OCI-LY3 (cell line): ENCODE data around the gene SNX6.
A peak's percentile ranks its signal among the peaks of the same experiment; 100 is the strongest.

Experiments used
- H2AFZ ChIP-seq: fragments of 200-600, 300-600 bp; shearing (Covaris generic); 2 replicates; pipeline ENCODE4 v1.6.0; 2014; ENCODE audit warnings: antibody characterized with exemption, low read depth, low read length
- H3K27ac ChIP-seq: fragments of 200-600, 300-600 bp; sonication (generic); 2 replicates; pipeline ENCODE4 v1.5.1; 2014; ENCODE audit warnings: mild to moderate bottlenecking, low read length, moderate library complexity, mixed read lengths
- H3K27me3 ChIP-seq: fragments of 200-600, 300-600 bp; sonication (generic); 2 replicates; pipeline ENCODE4 v1.6.1; 2014; ENCODE audit warnings: low read depth, low read length, mixed read lengths
- H3K36me3 ChIP-seq: fragments of 200-600, 300-600 bp; sonication (generic); replicated peaks from 2 replicates; pipeline ENCODE3; 2014; ENCODE audit warnings: low read depth, low read length, mixed read lengths
- H3K4me1 ChIP-seq: fragments of 300-600, 200-600 bp; sonication (generic); 2 replicates; pipeline ENCODE4 v1.6.1; 2014; ENCODE audit warnings: low read length, mixed read lengths
- H3K4me2 ChIP-seq: fragments of 200-600, 300-600 bp; sonication (generic); 2 replicates; pipeline ENCODE4 v1.6.1; 2014; ENCODE audit warnings: low read length, mixed read lengths
- H3K4me3 ChIP-seq: fragments of 300-600, 200-600 bp; sonication (generic); 2 replicates; pipeline ENCODE4 v1.5.1; 2014; ENCODE audit warnings: antibody characterized with exemption, mild to moderate bottlenecking, low read length, moderate library complexity
- H3K79me2 ChIP-seq: fragments of 300-600, 200-600 bp; shearing (Covaris generic); 2 replicates; pipeline ENCODE4 v1.6.1; 2014; ENCODE audit warnings: mild to moderate bottlenecking, low read length, mixed read lengths
- H3K9ac ChIP-seq: fragments of 300-600, 200-600 bp; shearing (Covaris generic); 2 replicates; pipeline ENCODE4 v1.6.0; 2014; ENCODE audit warnings: mild to moderate bottlenecking, low read length, moderate library complexity
- H3K9me3 ChIP-seq: fragments of 200-600, 300-600 bp; shearing (Covaris generic); 2 replicates; pipeline ENCODE4 v1.6.1; 2014; ENCODE audit warnings: low read length, mixed read lengths; ENCODE audit not compliant: insufficient read depth
- H4K20me1 ChIP-seq: fragments of 200-600, 300-600 bp; sonication (generic); 2 replicates; pipeline ENCODE4 v1.6.1; 2016; ENCODE audit warnings: low read length, mixed read lengths; ENCODE audit not compliant: insufficient read depth
- CTCF ChIP-seq: fragments of 200-600, 300-600 bp; sonication (generic); IDR thresholded peaks from 2 replicates; pipeline ENCODE4 v1.5.1; 2014; ENCODE audit warnings: antibody characterized with exemption, low read length, low read depth
- EZH2phosphoT487 ChIP-seq: fragments of 200-600 bp; shearing (Covaris generic); IDR thresholded peaks from 2 replicates; pipeline ENCODE4 v1.6.1; 2018; ENCODE audit warnings: antibody characterized with exemption, mixed run types, low read depth

The SNX6 gene

GRCh38 chr14:34632411-34632978, 2.5 kb upstream of the SNX6 start:
- H3K4me1 ChIP-seq = peaks cover 9% of the 10 kb centered on the region; the same call in 1 of the 2 replicates
- H3K36me3 ChIP-seq = peaks cover 4% of the 10 kb centered on the region
- peaks cover 24% of the 10 kb centered on the region for H3K79me2 ChIP-seq
- H3K27ac ChIP-seq = no peak overlapping the region
- H2AFZ ChIP-seq = no peak overlapping the region
- no peak overlapping the region for H3K4me2 ChIP-seq
- no peaks in the 10 kb centered on the region for H4K20me1 ChIP-seq
- H3K4me3 ChIP-seq = no peak overlapping the region
- no peak overlapping the region for H3K9ac ChIP-seq
- H3K27me3 ChIP-seq = no peaks in the 10 kb centered on the region
- no peaks in the 10 kb centered on the region for H3K9me3 ChIP-seq
- TF ChIP-seq EZH2phosphoT487 (no peak), CTCF (no peak)

- H3K4me2 ChIP-seq = peak overlapping the region; percentile 88
- no peaks in the 10 kb centered on the region for H3K27me3 ChIP-seq
- H3K9ac ChIP-seq = peak overlapping the region; percentile 95
- no peaks in the 10 kb centered on the region for H4K20me1 ChIP-seq
- H3K27ac ChIP-seq = peak overlapping the region; percentile 65
- H3K36me3 ChIP-seq = peaks cover 8% of the 10 kb centered on the region
- H3K4me1 ChIP-seq = peaks cover 9% of the 10 kb centered on the region; the same call in 1 of the 2 replicates
- peak overlapping the region; percentile 84 for H3K4me3 ChIP-seq
- peaks cover 40% of the 10 kb centered on the region for H3K79me2 ChIP-seq
- TF ChIP-seq CTCF = no peak
- TF ChIP-seq EZH2phosphoT487 = no peak
- H2AFZ ChIP-seq = peak overlapping the region; percentile 85
- H3K9me3 ChIP-seq = no peaks in the 10 kb centered on the region
Measured at GRCh38 chr14:34629344-34629656, 648 bp downstream of the SNX6 start.

- H3K4me3 ChIP-seq = peak overlapping the region; percentile 84
- peaks cover 9% of the 10 kb centered on the region; the same call in 1 of the 2 replicates for H3K4me1 ChIP-seq
- H3K9ac ChIP-seq = peak overlapping the region; percentile 95
- no peaks in the 10 kb centered on the region for H3K27me3 ChIP-seq
- H3K9me3 ChIP-seq = no peaks in the 10 kb centered on the region
- TF ChIP-seq CTCF (no peak), EZH2phosphoT487 (no peak)
- H3K79me2 ChIP-seq = peaks cover 42% of the 10 kb centered on the region
- peaks cover 8% of the 10 kb centered on the region for H3K36me3 ChIP-seq
- no peaks in the 10 kb centered on the region for H4K20me1 ChIP-seq
- H2AFZ ChIP-seq = no peak overlapping the region
- H3K4me2 ChIP-seq = peak overlapping the region; percentile 88
- H3K27ac ChIP-seq = no peak overlapping the region
Measured at GRCh38 chr14:34628681-34629135, 1.2 kb downstream of the SNX6 start.

GRCh38 chr14:34623506-34623905, 6.4 kb downstream of the SNX6 start:
- Histone ChIP-seq H4K20me1 (peaks cover 6% of the 10 kb centered on the region), H3K9me3 (no peaks in the 10 kb centered on the region), H3K4me3 (no peak overlapping the region), H3K27ac (no peak overlapping the region), H3K36me3 (peaks cover 23% of the 10 kb centered on the region), H3K4me2 (no peak overlapping the region), H3K9ac (no peak overlapping the region), H3K27me3 (no peaks in the 10 kb centered on the region), H3K4me1 (no peaks in the 10 kb centered on the region), H3K79me2 (peaks cover 38% of the 10 kb centered on the region), H2AFZ (no peak overlapping the region)
- TF ChIP-seq CTCF = no peak
- TF ChIP-seq EZH2phosphoT487 = no peak
